Midbrain (tissue), 1 donor: Measurements from ENCODE around the gene BTN2A1.
"Not testable (repeated sequence)": the region's sequence is repeated elsewhere in the genome, so short reads cannot be mapped to it uniquely, and the experiment has no call there.

Experiments used
- DNase-seq: peaks from one replicate; lab custom pipeline; 2025; lab: John Stamatoyannopoulos, UW

Gene BTN2A1

GRCh38 chr6:26457806-26458688 lies at the start of gene BTN2A1:
Gene BTN2A1, plus strand, starts transcription at chr6:26457955. Its CDS starts 682 bp downstream, at chr6:26458637.
- DNase-seq, result peak; percentile 94

- no peak for DNase-seq
These were observed 48.7 kb upstream of the BTN2A1 start for GRCh38 chr6:26408828-26409730.

- DNase-seq, result no peak
These were observed 46.0 kb upstream of the BTN2A1 start for GRCh38 chr6:26411751-26412150.

GRCh38 chr6:26412228-26412627 lies 45.5 kb upstream of the BTN2A1 start:
- DNase-seq, result no peak

- DNase-seq, result no peak
These were observed 44.8 kb upstream of the BTN2A1 start for GRCh38 chr6:26412954-26413353.

- DNase-seq, result no peak
These were observed 43.5 kb upstream of the BTN2A1 start for GRCh38 chr6:26414281-26414680.

- DNase-seq, result no peak
These were observed 42.6 kb upstream of the BTN2A1 start for GRCh38 chr6:26415036-26415614.

GRCh38 chr6:26415791-26416190 lies 42.0 kb upstream of the BTN2A1 start:
- no peak for DNase-seq

GRCh38 chr6:26416288-26416687 lies 41.5 kb upstream of the BTN2A1 start:
- no peak for DNase-seq

GRCh38 chr6:26418077-26418476 lies 39.7 kb upstream of the BTN2A1 start:
- DNase-seq, result not testable (repeated sequence)

- DNase-seq, result not testable (repeated sequence)
These were observed 39.0 kb upstream of the BTN2A1 start for GRCh38 chr6:26418795-26419194.

- DNase-seq, result no peak
These were observed 37.0 kb upstream of the BTN2A1 start for GRCh38 chr6:26420688-26421171.

- DNase-seq, result peak; percentile 85
These were observed 36.3 kb upstream of the BTN2A1 start for GRCh38 chr6:26421259-26422144.

- no peak for DNase-seq
These were observed 35.4 kb upstream of the BTN2A1 start for GRCh38 chr6:26422329-26422728.

GRCh38 chr6:26426691-26427450 lies 30.9 kb upstream of the BTN2A1 start:
- no peak for DNase-seq

GRCh38 chr6:26427451-26427809 lies 30.3 kb upstream of the BTN2A1 start:
- DNase-seq, result no peak

- no peak for DNase-seq
These were observed 29.5 kb upstream of the BTN2A1 start for GRCh38 chr6:26428206-26428605.

GRCh38 chr6:26430787-26431186 lies 27.0 kb upstream of the BTN2A1 start:
- DNase-seq, result no peak

GRCh38 chr6:26431258-26432172 lies 26.2 kb upstream of the BTN2A1 start:
- DNase-seq, result no peak
